Naive B cell (primary cell): ENCODE results near the gene RBP7. TPM values are rescaled to one million over a fixed set of nuclear protein-coding genes. Genes with fewer than 3 reads are reported as not detected.
"Not testable (repeated sequence)": the region's sequence is repeated elsewhere in the genome, so short reads cannot be mapped to it uniquely, and the experiment has no call there.

Experiments
- ATAC-seq, 2 donors: fragments of 150-1000 bp; cut with Tn5 transposase; 2 replicates each; pipeline ENCODE4 v1.10.0; 2021; ENCODE audit warnings: low read depth in 2 of 2, mild to moderate bottlenecking in 2 of 2, moderate library complexity in 2 of 2
- DNase-seq: peaks from one replicate; pipeline ENCODE4 v3.0.0; 2022
- H3K27ac Mint-ChIP-seq, 6 donors: one replicate each; pipeline ENCODE4 v1.8.0; 2020 to 2022; ENCODE audit warnings: mild to moderate bottlenecking in 6 of 6, mixed read lengths in 6 of 6, moderate library complexity in 5 of 6, inconsistent platforms in 2 of 6
- H3K27me3 Mint-ChIP-seq, 3 donors: one replicate each; pipeline ENCODE4 v1.8.0; 2021 to 2022; ENCODE audit warnings: mixed read lengths in 3 of 3, mild to moderate bottlenecking in 1 of 3
- H3K36me3 Mint-ChIP-seq, 2 donors: one replicate each; pipeline ENCODE4 v1.8.0; 2020 to 2022; ENCODE audit warnings: mixed read lengths in 2 of 2, inconsistent platforms in 1 of 2, mild to moderate bottlenecking in 1 of 2
- H3K4me1 Mint-ChIP-seq, 3 donors: one replicate each; pipeline ENCODE4 v1.8.0; 2020 to 2022; ENCODE audit warnings: mixed read lengths in 3 of 3, inconsistent platforms in 1 of 3, mild to moderate bottlenecking in 1 of 3, moderate library complexity in 1 of 3
- H3K4me3 Mint-ChIP-seq, 8 donors: one replicate each; pipeline ENCODE4 v1.8.0; 2020 to 2022; ENCODE audit warnings: mild to moderate bottlenecking in 8 of 8, mixed read lengths in 8 of 8, moderate library complexity in 8 of 8, inconsistent platforms in 2 of 8
- H3K9me3 Mint-ChIP-seq, 7 donors: one replicate each; pipeline ENCODE4 v1.8.0; 2020 to 2022; ENCODE audit warnings: mixed read lengths in 7 of 7, mild to moderate bottlenecking in 5 of 7, inconsistent platforms in 2 of 7, moderate library complexity in 1 of 7
- polyA plus RNA-seq, 6 donors: library from polyadenylated mRNA; unstranded; fragments of 300-500 nt; fragmentation: Illumina TruSeq; gene quantifications; one replicate each; pipeline ENCODE4 v1.2.3, GENCODE V29; 2021; ENCODE audit warnings: low read depth in 6 of 6

The RBP7 gene
- polyA plus RNA-seq, 6 donors from 2014 or later, result 1.1 TPM; not detected in 5

DNA sequence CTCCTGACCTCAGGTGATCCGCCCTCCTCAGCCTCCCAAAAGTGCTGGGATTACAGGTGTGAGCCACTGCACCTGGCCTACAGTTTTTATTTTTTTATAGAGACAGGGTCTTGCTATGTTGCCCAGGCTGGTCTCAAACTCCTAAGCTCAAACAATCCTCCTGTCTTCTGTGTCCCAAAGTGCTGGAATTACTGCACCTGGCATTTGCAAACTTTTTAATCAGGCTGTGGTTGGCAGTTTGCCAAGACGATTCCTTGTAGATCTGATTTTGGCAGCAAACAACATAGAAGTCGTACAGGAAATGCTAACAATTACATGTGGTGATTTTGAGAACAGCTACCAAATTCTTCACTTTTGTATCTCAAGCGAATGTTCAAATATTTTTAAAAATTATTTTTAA is 10.1 kb downstream of the RBP7 start:
- H3K4me1 Mint-ChIP-seq, result no peaks in the 10 kb centered on the region
- H3K27me3 Mint-ChIP-seq, result peaks cover 3 to 12% (median 8%) of the 10 kb centered on the region in 3 donors
- no peaks in the 10 kb centered on the region for H3K36me3 Mint-ChIP-seq
- no peaks in the 10 kb centered on the region for H3K9me3 Mint-ChIP-seq
- H3K27ac Mint-ChIP-seq, result no peak overlapping the region
- DNase-seq (no peak), ATAC-seq (no peak)
- no peak overlapping the region for H3K4me3 Mint-ChIP-seq

DNA sequence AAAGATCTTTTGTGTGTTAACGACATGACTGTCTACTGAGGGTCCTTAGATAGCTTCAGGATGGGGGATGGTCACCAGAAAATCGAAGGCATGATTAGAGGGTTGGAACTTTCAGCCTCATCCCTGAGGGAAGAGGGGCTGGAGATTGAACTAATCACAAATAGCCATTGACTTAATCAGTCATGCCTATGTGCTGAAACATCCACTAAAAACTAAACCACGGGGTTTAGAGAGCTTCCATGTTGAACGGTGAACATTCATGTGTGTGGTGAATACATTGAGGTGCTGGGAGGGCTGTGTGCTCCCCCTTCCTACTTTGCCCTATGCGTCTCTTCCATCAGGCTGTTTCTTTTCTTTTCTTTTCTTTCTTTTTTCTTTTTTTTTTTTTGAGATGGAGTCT is 17.0 kb downstream of the RBP7 start:
- no peak overlapping the region for H3K4me3 Mint-ChIP-seq
- DNase-seq (no peak), ATAC-seq (no peak)
- H3K36me3 Mint-ChIP-seq, result no peaks in the 10 kb centered on the region
- no peaks in the 10 kb centered on the region for H3K4me1 Mint-ChIP-seq
- no peaks in the 10 kb centered on the region for H3K9me3 Mint-ChIP-seq
- peaks cover 0 to 5% (median 0%) of the 10 kb centered on the region in 3 donors for H3K27me3 Mint-ChIP-seq
- peak overlapping the region in 1 of 6 donors; percentile 22 for H3K27ac Mint-ChIP-seq

DNA sequence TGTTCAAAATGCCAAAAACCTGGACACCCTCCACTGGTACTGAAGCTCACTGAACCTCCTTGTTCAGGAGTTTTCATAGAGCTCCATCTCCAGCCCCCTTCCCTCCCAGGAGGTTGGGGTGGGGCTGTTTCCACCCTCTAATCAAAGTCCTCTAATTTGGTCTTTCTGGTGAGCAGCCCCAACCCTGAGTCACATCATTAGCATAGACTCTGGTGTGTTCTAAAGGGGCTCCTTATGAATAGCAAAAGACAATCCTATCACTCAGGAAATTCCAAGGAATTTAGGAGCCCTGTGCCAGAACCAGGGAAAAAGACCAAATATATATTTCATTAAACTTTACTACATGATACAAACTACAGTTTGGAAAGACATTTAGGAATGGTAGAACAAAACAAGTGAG is 22.5 kb downstream of the RBP7 start:
- no peak for ATAC-seq
- Mint-ChIP-seq H3K9me3 (peaks cover 0 to 2% (median 0%) of the 10 kb centered on the region in 7 donors), H3K4me3 (no peak overlapping the region), H3K27ac (no peak overlapping the region), H3K27me3 (peaks cover 0 to 5% (median 0%) of the 10 kb centered on the region in 3 donors), H3K36me3 (no peaks in the 10 kb centered on the region), H3K4me1 (no peaks in the 10 kb centered on the region)
- DNase-seq, result no peak

DNA sequence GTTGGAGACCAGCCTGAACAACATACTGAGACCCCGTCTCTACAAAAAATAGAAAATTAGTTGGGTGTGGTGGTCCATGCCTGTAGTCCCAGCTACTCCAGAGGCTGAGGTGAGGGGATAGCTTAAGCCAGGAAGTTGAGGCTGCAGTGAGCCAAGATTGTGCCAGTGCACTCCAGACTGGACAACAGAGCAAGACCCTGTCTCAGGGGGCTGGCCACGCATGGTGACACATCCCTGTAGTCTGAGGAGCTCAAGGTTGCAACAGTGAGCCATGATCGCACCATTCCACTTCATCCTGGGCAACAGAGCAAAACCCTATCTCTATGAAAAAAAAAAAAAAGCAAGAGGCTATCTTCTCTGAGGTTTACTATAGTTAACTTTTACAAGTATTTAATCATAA is 23.1 kb downstream of the RBP7 start:
- Mint-ChIP-seq H3K9me3 (peaks cover 0 to 2% (median 0%) of the 10 kb centered on the region in 7 donors), H3K27ac (no peak overlapping the region), H3K4me3 (no peak overlapping the region), H3K36me3 (no peaks in the 10 kb centered on the region), H3K4me1 (no peaks in the 10 kb centered on the region), H3K27me3 (peaks cover 0 to 5% (median 0%) of the 10 kb centered on the region in 3 donors)
- ATAC-seq, result no peak
- no peak for DNase-seq

DNA sequence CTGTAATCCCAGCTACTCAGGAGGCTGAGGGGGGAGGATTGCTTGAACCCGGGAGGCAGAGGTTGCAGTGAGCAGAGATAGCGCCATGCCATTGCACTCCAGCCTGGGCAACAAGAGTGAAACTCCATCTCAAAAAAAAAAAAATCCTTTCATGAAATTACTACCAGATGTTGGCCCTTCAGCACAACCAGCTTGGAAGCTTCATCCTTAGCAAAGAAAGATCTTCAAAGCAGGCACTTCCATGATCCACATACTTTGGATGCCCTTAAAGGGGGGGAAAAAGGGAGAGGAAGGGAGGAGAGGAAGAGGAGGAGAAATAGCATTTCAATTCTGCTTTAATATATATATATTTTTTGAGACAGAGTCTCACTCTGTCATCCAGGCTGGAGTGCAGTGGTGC is 23.6 kb downstream of the RBP7 start:
- not testable (repeated sequence) for H3K9me3 Mint-ChIP-seq, H3K4me1 Mint-ChIP-seq

DNA sequence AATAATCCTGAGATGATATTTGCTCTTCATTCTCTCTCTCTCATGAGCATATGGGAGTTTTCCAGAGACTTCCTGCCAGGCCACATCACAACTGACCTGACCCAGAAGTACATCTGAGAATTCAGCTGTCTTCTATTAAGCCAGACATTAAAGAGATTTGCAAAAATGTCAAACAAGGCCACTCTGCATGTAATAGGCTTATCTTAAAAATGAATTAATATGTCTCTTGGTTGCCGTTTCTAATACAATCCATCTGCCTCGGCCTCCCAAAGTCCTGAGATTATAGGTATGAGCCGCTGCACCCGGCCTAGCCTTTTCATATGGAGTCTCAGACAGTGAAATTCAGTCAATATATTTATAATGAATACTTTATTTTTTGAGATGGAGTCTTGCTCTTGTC is 25.0 kb downstream of the RBP7 start:
- not testable (repeated sequence) for H3K4me3 Mint-ChIP-seq, H3K36me3 Mint-ChIP-seq, ATAC-seq, H3K4me1 Mint-ChIP-seq, H3K27ac Mint-ChIP-seq, H3K27me3 Mint-ChIP-seq, DNase-seq, H3K9me3 Mint-ChIP-seq

More for the DNA sequence above, 23.6 kb downstream of the RBP7 start:
- not testable (repeated sequence) for H3K27ac Mint-ChIP-seq, H3K4me3 Mint-ChIP-seq, H3K36me3 Mint-ChIP-seq, H3K27me3 Mint-ChIP-seq, ATAC-seq, DNase-seq

DNA sequence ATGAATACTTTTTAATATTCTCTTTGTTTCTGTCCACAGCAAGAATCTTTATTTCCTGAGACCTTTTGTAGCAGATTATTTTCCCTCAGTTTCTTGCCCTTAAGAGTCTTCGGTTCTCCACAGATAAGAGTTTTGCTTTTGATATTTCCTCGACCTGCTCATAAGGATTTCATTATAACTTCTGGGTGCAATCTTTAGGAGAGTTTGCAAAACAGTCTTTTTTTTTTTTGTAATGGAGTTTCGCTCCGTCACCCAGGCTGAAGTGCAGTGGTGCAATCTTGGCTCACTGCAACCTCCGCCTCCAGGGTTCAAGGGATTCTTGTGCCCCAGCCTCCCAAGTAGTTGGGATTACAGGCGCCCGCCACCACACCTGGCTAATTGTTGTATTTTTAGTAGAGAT is 25.6 kb downstream of the RBP7 start:
- Mint-ChIP-seq H3K4me3 (no peak overlapping the region), H3K4me1 (no peaks in the 10 kb centered on the region), H3K36me3 (no peaks in the 10 kb centered on the region), H3K9me3 (peaks cover 0 to 2% (median 0%) of the 10 kb centered on the region in 7 donors), H3K27ac (no peak overlapping the region), H3K27me3 (peaks cover 0 to under 1% (median 0%) of the 10 kb centered on the region in 3 donors)
- DNase-seq (no peak), ATAC-seq (no peak)

DNA sequence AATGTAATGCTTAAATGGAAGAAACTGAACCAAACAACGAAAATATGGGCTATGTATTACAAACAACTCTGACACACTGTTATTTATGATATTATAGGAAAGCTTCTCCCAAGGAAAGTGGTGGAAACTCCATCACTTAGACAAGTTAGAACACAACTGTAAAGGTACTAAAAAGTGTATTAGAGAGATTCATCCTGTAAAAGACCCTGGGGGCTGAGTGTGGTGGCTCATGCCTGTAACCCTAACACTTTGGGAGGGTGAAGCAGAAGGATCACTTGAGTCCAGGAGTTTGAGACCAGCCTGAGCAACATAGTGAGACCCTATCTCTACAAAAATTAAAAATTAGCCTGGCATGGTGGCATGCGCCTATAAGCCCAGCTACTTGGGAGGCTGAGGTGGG is 28.3 kb downstream of the RBP7 start:
- H3K27me3 Mint-ChIP-seq, result no peaks in the 10 kb centered on the region
- no peak for DNase-seq
- no peak for ATAC-seq
- H3K4me1 Mint-ChIP-seq, result no peaks in the 10 kb centered on the region
- H3K9me3 Mint-ChIP-seq, result peaks cover 0 to 2% (median 0%) of the 10 kb centered on the region in 7 donors
- no peak overlapping the region for H3K4me3 Mint-ChIP-seq
- H3K36me3 Mint-ChIP-seq, result no peaks in the 10 kb centered on the region
- no peak overlapping the region for H3K27ac Mint-ChIP-seq

DNA sequence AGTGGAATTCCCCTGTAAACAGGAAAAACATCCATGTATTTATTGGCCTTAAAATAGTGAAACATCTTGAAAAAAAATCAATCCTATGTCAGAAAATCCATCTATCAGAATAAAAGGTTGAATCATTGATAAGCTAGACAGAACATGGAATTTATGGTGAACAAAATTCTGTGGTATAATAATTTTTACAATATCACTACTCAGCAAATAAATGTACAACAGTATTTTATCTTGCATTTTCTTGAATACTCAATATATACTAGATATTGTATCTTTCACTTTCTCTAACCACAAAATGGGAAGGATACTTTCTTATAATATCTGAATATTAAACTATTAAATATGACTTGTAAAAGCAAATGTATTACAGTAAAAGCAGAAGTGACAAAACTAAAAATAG is 30.0 kb downstream of the RBP7 start:
- H3K27me3 Mint-ChIP-seq, result no peaks in the 10 kb centered on the region
- H3K9me3 Mint-ChIP-seq, result peaks cover 0 to 2% (median 0%) of the 10 kb centered on the region in 7 donors
- DNase-seq (no peak), ATAC-seq (no peak)
- no peak overlapping the region for H3K27ac Mint-ChIP-seq
- no peaks in the 10 kb centered on the region for H3K36me3 Mint-ChIP-seq
- peaks cover 0 to 1% (median 0%) of the 10 kb centered on the region in 3 donors for H3K4me1 Mint-ChIP-seq
- no peak overlapping the region for H3K4me3 Mint-ChIP-seq

DNA sequence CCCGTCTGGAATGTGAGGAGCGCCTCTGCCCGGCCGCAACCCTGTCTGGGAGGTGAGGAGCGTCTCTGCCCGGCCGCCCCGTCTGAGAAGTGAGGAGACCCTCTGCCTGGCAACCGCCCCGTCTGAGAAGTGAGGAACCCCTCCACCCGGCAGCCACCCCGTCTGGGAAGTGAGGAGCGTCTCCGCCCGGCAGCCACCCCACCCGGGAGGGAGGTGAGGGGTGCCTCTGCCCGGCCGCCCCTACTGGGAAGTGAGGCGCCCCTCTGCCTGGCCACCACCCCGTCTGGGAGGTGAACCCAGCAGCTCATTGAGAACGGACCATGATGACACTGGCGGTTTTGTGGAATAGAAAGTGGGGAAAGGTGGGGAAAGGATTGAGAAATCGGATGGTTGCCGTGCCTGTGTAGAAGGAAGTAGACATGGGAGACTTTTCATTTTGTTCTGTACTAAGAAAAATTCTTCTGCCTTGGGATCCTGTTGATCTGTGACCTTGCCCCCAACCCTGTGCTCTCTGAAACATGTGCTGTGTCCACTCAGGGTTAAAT is 32.0 kb downstream of the RBP7 start:
- not testable (repeated sequence) for ATAC-seq, H3K27ac Mint-ChIP-seq, H3K9me3 Mint-ChIP-seq

DNA sequence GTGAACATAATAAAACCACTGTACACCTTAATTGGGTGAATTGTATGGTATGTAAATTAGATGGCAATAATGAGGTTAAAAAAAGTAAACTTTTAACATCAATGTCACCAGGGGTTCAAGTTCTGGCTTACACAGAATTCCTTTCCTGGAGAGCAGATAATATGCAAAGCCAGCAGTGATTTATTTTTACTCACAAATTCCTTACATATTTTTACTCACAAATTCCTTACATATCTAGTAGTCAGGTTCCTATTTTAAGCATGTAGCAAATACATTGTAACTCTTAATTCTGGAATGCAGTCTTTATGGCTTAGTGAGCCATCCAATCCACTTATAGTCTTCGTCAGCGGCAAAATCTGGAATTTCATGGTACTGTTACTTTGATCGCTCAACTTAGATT is 34.4 kb downstream of the RBP7 start:
- ATAC-seq, result no peak
- Mint-ChIP-seq H3K27me3 (no peaks in the 10 kb centered on the region), H3K36me3 (no peaks in the 10 kb centered on the region), H3K4me3 (peak overlapping the region in 1 of 8 donors; percentile 15), H3K4me1 (peaks cover 20 to 30% (median 26%) of the 10 kb centered on the region in 3 donors), H3K9me3 (no peaks in the 10 kb centered on the region), H3K27ac (peak overlapping the region in 1 of 6 donors; percentile 39)
- no peak for DNase-seq

More for the DNA sequence above, 32.0 kb downstream of the RBP7 start:
- not testable (repeated sequence) for H3K27me3 Mint-ChIP-seq, H3K4me3 Mint-ChIP-seq, H3K36me3 Mint-ChIP-seq, DNase-seq
- H3K4me1 Mint-ChIP-seq, result peaks cover 12 to 19% (median 13%) of the 10 kb centered on the region in 3 donors

DNA sequence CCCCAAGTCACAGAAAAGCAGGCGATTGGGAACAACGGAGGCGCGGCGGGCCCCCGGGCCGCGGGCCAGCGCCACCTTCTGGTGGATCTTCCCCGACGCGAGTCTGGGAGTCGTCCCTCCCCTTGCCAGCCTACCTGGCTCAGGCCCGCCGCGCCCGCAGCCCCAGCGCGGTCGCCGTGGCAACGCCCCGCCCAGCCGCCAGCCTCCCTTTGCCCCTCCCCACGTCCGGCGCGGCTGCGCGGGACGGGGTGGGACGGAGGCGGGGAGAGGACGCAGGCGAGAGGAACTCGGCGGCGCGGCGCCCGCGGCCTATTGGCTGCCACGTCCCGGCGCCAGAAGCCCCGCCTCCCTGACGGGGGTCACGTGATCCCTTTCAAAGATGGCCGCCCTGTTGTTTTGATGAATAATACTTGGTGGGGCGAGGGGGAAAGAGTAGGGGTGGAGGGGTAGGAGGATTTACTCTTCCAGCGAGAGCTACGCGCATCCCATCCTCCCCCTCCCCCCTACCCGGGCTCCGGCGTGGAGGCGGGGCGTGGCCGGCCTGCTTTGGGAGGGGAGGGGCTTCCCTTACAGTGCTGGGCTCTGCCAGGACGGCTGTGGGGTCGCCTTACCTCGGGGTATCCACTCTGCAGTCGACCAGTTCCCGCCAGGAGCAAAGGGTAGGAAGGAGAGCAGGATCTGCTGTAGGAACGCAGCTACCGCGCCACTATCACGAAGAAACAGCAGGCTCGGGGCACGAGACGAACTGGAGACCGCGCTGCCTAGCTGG is 35.7 kb downstream of the RBP7 start, which contains the start of gene UBE4B:
Gene UBE4B (plus strand): TSS at position 369 of the 769 bp plus-strand sequence. CDS start 713 bp downstream, outside the sequence.
- Mint-ChIP-seq H3K4me3 (peak within 1 kb of the TSS; percentile 94 to 99 (median 96)), H3K9me3 (no peaks in the 10 kb centered on the region), H3K36me3 (no peaks in the 10 kb centered on the region), H3K27ac (peak within 1 kb of the TSS; percentile 85 to 99 (median 96)), H3K27me3 (no peaks in the 10 kb centered on the region), H3K4me1 (peaks cover 20 to 30% (median 26%) of the 10 kb centered on the region in 3 donors)
- DNase-seq (peak; percentile 100), ATAC-seq (peak; percentile 93)

DNA sequence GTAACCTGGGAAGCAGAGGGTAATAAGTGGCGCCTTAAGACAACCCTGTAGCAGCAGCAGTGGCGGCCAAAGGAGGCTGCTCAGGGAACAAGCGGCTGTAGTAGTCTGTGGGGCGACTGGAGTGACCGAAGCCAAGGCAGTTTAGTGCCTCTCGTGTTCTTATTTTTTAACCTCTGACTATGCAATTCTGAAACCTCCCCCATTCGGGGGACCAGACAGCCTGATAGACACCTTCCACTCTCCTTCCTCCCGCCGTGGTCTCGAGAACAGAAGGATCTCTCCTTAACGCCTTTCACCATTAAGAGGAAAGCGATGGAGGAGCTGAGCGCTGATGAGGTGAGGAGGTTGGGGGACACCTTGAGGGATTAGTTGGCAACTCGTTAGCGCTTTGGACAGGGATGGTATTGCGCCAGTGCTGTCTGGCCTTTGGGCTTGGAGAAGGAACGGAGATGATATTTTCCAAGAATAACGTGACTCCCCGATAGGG is 36.4 kb downstream of the RBP7 start:
- H3K9me3 Mint-ChIP-seq, result no peaks in the 10 kb centered on the region
- H3K4me3 Mint-ChIP-seq, result peak overlapping the region; percentile 94 to 99 (median 96)
- H3K27me3 Mint-ChIP-seq, result no peaks in the 10 kb centered on the region
- ATAC-seq, result peak; percentile 6 to 14
- no peaks in the 10 kb centered on the region for H3K36me3 Mint-ChIP-seq
- DNase-seq, result no peak
- peaks cover 20 to 30% (median 26%) of the 10 kb centered on the region in 3 donors for H3K4me1 Mint-ChIP-seq
- H3K27ac Mint-ChIP-seq, result peak overlapping the region; percentile 85 to 99 (median 96)

DNA sequence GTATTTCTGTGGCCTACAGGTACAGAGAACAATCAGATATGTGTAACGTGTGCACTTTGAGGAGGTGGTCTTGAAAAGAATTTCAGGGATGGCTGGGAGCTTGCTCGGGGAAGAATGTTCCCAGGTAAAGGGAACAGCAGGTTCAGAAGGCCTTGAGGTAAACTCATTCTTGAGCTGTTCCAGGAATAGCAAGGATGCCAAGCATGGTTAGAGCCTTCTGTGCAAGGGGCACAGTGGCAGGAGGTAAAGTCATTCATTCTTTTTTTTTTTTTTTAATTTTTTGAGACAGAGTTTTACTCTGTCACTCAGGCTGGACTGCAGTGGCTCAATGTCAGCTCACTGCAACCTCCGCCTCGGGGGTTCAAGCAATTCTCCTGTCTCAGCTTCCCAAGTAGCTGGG is 45.7 kb downstream of the RBP7 start:
- ATAC-seq (no peak), DNase-seq (no peak)
- Mint-ChIP-seq H3K4me3 (no peak overlapping the region), H3K27me3 (no peaks in the 10 kb centered on the region), H3K4me1 (peaks cover 21 to 36% (median 25%) of the 10 kb centered on the region in 3 donors), H3K27ac (no peak overlapping the region), H3K36me3 (peaks cover 3 to 7% of the 10 kb centered on the region in 2 donors), H3K9me3 (no peaks in the 10 kb centered on the region)
